Vagina (tissue), 2 donors: ENCODE results near the gene UCHL5.
A peak's percentile ranks its signal among the peaks of the same experiment; 100 is the strongest.

Experiments
- POLR2A ChIP-seq, 2 donors: fragments of 450-650 bp; IDR thresholded peaks; one replicate each; pipeline ENCODE4 v1.6.1; 2017; ENCODE audit warnings: antibody characterized with exemption in 2 of 2, mild to moderate bottlenecking in 2 of 2, moderate library complexity in 2 of 2
- TF ChIP-seq, protein P1 (sequence below), 3 experiments: fragments of 450-650 bp in 2 of 3; fragments of 200-600 bp in 1 of 3; sonication (generic) in 1 of 3; IDR thresholded peaks; one replicate each; pipeline ENCODE4 v1.5.1; 2017 to 2019; ENCODE audit warnings: antibody characterized with exemption in 3 of 3, mild to moderate bottlenecking in 2 of 3, moderate library complexity in 2 of 3

DNA sequence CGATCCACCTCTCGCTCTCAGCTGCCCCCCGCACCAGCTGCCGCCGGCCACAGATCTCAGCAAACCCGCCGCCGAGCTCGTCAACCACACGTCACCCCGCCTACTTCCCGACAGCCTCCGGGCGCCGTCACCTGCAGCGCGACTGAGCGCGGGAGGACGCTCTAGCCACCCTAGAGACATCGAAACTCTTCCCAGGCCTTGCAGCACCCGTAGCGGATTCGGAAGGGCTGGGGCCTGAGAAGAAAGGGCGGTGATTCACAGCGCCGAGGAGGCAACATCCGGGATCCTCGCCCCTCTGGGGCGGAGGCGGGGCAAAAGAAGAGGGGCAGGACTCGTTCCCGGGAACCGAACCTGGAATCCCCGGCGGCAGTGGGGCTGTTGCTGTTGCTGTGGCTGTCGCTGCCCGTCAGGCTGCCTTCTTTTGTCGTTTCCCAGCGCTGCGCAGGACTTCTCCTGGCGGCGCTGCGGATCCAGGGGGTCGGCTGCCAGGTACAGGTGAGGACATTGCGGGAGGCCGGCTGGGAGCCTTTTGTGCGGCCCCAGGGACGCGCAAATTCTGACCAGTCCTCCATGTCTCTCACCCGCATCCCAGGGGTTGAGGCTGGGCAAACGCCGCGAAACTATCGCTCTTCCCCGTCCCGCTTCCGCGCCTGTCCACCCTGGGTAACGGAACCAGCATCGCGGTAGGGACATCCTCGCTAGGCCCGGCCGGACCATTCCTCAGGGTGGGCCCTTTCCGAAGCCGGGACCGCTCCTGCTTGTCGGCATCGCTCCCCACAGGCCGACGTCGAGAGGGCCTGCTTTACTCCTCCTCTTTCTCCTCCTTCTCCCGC, at the start of gene UCHL5, which contains the start of gene RO60:
- TF ChIP-seq, protein P1, sequence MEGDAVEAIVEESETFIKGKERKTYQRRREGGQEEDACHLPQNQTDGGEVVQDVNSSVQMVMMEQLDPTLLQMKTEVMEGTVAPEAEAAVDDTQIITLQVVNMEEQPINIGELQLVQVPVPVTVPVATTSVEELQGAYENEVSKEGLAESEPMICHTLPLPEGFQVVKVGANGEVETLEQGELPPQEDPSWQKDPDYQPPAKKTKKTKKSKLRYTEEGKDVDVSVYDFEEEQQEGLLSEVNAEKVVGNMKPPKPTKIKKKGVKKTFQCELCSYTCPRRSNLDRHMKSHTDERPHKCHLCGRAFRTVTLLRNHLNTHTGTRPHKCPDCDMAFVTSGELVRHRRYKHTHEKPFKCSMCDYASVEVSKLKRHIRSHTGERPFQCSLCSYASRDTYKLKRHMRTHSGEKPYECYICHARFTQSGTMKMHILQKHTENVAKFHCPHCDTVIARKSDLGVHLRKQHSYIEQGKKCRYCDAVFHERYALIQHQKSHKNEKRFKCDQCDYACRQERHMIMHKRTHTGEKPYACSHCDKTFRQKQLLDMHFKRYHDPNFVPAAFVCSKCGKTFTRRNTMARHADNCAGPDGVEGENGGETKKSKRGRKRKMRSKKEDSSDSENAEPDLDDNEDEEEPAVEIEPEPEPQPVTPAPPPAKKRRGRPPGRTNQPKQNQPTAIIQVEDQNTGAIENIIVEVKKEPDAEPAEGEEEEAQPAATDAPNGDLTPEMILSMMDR (IDR thresholded peaks at IDR 0.05) = peak in 1 of 3 experiments; percentile 5
- TF ChIP-seq POLR2A (IDR thresholded peaks at IDR 0.05) = peak in 1 of 2 donors; percentile 83
